Activated CD4-positive, CD25-positive, alpha-beta regulatory T cell treated with anti-CD3 and anti-CD28 coated beads, Interleukin-2, amount 50 U/mL, for 24 hours (primary cell): ENCODE data around the gene ATG7.
A peak's percentile ranks its signal among the peaks of the same experiment; 100 is the strongest.
"Not testable (repeated sequence)": the region's sequence is repeated elsewhere in the genome, so short reads cannot be mapped to it uniquely, and the experiment has no call there.

Experiments used
- ATAC-seq, 2 donors: fragments of 150-1000 bp; cut with Tn5 transposase; one replicate each; pipeline ENCODE4 v1.10.0; 2021; ENCODE audit warnings: mild to moderate bottlenecking in 1 of 2, moderate library complexity in 1 of 2

Gene ATG7

DNA sequence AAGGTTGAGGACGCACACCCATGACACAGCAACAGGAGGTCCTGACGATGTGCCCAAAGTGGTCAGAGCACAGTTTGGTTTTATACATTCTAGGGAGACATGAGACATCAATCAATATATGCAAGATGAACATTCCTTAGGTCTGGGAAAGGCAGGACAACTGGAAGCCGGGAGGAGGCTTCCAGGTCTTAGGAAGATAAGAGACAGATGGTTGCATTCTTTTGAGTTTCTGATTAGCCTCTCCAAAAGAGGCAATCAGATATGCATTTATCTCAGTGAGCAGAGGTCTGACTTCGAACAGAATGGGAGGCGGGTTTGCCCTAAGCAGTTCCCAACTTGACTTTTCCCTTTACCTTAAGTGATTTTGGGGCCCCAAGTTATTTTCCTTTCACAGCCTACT lies 16.7 kb upstream of the ATG7 start:
- not testable (repeated sequence) for ATAC-seq

DNA sequence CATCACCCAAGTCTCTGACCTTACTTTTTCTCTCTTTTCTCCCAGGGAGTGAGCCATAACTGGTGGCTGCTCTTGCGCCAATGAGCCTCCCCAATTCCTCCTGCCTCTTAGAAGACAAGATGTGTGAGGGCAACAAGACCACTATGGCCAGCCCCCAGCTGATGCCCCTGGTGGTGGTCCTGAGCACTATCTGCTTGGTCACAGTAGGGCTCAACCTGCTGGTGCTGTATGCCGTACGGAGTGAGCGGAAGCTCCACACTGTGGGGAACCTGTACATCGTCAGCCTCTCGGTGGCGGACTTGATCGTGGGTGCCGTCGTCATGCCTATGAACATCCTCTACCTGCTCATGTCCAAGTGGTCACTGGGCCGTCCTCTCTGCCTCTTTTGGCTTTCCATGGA lies 13.2 kb upstream of the ATG7 start:
- no peak for ATAC-seq

DNA sequence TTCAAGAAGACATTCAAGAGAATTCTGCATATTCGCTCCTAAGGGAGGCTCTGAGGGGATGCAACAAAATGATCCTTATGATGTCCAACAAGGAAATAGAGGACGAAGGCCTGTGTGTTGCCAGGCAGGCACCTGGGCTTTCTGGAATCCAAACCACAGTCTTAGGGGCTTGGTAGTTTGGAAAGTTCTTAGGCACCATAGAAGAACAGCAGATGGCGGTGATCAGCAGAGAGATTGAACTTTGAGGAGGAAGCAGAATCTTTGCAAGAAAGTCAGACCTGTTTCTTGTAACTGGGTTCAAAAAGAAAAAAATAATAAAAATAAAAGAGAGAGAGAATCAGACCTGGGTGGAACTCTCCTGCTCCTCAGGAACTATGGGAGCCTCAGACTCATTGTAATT lies 11.7 kb upstream of the ATG7 start:
- ATAC-seq: no peak

DNA sequence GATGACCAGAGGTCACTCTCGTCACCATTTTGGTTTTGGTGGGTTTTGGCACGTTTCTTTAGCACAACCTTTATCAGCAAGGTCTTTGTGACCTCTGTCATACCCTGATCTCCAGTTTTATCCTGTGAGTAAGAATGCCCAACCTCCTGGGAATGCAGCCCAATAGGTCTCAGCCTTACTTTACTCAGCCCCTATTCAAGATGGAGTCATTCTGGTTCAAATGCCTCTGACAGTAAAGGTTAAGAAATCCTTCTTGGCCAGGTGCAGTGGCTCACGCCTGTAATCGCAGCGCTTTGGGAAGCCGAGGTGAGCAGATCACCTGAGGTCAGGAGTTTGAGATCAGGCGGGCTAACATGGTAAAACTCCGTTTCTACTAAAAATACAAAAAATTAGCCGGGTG lies 3.2 kb upstream of the ATG7 start:
- no peak for ATAC-seq

DNA sequence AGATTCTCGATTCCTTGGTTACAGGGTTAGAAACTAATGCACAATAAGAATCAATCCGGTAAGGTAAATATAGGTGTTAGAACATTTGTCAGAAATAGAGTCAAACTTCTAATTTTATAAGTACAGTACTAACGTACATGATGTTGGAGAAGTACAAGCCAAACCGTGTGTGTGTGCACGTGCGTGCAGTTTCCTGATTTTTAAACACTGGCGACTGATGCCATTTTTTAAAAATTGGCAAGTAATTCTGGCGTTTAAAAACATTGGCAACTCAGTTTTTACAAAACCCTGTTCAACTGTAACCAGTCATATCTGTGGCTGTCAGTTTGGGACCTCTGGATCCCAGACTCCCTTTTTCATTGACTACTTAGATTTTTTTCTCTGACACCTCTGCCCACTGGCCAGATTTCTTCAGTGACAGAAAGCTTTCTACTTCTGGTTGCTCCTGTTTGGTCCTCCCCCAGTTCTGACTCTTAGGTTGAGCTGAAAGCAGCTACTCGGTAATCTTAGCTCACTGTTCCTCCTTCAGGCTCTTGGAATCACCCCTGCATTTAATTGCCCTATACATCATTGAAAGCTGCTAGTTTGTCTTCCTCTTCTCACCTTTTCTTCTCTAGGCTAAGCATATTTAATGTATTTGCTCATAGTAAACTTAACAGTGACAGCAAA lies 843 bp downstream of the ATG7 start:
- no peak for ATAC-seq

DNA sequence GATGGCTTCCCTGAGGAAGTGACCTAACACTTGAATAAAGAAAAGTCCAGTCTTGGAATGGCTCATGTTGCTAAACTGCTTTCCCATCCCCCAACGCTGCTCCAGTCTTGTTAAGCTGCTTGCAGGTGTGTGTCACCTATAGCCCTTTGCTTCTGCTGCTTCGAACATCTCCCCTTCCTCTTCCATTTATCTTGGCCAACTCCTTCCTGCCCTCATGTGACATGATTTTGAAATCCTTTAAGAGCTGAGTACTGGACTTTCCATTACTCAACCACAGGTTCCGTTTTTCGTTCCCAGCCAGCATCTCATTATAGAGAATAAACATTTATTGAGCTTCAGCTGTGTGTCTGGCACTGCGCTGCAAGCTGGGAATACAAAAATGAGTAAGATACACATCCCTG lies 1.7 kb downstream of the ATG7 start:
- no peak for ATAC-seq

DNA sequence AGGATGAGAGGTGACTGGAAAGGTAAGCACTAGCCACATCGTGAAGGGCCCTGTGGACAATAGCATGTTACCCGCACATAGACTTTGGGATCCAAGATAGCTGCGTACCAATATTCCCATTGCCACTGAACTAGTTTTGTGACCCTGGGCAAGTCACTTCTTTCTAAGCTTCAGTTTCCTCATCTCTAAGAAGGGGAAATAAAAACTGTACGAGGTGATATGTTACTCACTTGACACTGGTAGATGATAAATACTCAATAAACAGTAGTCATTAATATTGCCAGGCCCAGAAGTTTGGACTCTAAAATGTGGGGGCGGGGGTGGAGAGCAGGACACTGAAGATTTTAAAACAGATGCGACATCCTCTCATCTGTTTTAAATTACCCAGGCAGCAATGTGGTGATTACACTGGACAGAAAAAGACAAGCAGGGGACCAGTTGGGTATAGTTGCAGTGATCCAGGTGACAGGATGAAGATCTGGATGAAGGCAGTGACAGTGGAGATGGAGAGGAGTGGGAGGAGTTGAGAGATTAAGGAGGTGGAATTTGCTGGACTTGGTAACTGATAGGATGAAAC lies 2.5 kb downstream of the ATG7 start:
- no peak for ATAC-seq

DNA sequence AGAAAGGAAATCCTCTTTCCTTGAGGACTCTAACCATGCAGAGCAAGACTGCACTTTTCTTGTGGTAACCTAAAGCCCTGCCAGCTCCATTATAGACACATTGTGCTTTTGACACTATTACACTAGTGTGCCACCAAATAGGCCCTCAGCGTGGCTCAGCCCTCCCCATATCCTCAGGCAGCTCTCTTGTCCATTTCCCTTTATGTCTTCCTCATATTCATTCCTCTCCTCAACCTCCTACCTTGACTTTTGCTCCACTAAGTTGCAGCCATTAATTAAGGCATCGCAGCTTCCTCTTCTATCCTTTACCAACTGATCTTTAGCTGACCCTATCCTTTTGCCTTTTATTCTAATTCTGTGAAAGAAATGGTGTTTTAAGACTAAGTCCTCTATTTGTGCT lies 3.7 kb downstream of the ATG7 start:
- no peak for ATAC-seq

DNA sequence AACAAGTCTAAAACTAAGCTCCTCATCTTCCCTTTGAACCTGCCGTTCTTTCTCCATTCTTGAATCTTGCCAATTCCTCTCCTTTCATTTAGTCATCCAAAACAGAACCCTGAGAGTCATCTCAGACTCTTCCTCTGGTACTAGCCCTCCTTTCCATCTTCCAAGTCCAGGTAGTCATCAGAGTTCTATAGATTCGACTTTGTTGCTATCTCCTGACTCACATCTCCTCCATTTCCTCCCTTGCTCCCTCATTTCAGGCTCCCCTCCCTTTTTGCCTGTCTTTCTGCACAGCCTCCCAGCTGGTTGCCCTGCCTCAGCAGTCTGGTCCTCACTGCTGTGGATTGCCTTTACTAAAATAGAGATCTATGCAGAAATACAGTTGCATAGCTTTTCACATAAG lies 4.7 kb downstream of the ATG7 start:
- ATAC-seq: no peak

DNA sequence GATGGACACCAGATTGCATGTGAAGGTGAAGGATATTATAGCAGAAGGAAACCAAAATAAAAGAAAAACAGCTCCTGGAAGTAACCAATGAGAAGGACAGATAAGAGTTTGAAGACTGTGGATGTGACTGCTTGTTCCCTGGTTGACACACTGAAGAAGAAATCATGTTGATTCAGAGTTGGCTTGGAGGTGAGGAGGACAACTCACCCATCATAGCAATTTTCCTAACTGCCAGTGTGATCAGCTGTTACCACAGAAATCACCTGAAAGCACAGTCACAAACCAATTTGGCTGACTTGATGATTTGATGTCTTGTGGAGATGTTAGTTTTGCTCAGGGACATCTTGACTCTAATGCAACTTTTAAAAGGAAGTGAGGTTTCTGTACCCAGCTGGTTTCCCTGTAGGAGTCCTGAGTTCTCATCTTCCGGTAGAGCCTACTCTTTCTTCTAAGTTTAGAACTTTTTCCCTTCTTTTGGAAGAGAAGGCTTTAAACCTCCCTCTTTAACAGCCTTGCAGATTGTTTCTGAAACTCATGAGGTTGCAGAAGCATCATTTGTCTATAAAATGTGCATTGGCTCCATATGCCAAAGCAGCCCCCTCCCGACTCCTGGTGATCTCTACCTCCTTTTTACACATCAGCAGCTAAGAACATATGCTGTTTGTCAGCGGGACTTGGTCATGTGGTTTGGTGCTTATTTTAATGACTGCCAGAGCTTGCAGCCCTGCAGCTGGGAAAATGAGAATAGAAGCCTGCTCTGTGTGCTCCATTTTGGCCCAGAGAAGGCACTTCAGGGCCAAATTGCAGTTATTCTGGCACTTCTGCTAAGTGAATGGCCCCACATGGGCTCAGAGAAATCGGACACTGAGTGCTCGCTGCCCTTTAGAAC lies 10.3 kb downstream of the ATG7 start:
- ATAC-seq: no peak

DNA sequence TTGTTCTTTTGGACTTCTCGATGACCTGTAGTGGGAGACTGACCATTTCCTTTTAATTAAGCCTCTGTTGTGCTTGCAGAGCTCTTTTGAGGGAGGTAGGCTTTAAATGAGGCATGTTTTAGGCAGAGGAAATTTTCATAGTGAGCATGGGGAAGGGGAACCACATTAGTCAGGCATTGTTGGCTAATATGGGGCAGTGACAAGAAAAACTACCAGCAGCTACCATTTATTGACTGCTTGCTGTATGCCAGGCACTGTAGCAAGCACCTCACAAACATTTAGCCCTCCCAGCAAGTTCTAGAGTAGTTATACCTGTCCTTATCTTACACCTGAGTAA lies 10.9 kb downstream of the ATG7 start:
- ATAC-seq: no peak

DNA sequence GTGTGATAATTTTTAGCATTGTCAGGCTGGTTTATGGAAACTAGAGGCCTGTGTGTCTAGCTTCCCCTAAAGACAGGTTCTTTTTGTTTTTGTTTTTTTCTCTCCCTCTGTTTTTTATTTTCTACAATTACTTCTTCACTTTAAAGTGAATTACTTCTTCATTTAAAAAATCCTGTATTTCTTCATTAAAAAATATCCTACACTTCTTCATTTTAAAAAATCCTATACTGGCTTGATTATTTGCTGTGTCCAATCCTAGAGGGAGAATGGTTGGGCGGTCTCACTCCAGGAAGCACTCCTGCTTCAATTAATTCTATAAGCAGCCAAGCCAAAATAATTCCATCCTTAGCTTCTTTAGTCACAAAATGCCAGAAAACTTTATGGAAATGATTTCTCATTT lies 11.8 kb downstream of the ATG7 start:
- no peak for ATAC-seq

DNA sequence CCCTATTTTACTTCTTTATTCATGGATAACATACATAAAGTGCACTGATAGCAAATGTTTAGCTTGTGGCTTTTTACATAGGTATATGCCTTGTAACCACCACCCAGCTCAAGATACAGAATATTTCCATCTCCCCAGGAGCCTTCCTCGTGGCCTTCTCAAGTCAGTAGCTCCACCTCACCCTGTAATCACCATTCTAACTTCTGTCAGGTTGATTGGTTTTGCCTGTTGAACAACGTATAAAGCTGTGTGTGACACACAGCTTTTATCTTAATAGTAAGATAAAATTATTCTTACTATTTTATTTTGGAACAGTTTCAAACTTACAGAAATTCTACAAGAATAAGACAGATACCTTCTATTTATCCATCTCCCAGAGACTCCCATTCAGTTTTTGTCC lies 13.3 kb downstream of the ATG7 start:
- no peak for ATAC-seq

DNA sequence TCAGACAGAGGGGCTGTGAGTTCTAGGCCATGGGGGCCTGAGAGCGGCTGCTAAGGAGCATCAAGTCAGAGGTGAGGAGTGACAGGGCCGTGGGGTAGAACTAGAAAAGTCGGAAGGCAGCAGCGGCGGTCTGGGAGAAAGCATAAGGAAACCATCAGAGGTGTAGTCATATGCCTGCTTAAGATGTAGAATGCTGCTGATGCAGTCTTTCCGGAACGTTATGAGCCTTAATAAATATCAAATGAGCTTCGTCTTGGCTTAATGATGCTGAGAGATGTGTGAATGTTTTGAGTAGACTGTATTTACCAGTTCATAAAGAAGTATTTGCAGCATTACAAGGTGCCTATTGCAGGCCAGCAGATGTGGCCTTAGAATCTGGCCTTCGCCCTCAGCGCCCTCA lies 15.2 kb downstream of the ATG7 start:
- ATAC-seq: no peak

DNA sequence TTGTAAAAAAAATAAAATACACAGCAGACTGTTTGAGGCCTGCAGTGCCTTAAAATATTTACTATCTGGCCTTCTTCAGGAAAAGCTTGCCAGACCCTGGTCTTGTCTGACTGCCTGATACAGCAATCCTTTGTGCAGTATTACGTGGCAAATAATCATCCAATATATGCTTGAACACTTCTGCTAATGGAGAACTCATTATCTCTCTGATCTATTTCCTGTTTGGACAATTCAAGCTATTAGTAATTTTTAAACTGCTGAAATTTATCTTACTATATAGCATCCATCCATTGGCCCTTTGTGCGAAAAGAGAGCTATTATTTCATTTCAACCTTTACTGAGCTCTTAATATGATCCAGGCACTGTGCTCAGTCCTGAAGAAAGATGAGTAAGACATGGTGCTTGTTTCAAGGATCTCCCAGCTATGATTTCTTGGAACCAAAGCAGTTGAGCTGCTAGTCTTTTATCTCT lies 15.9 kb downstream of the ATG7 start:
- no peak for ATAC-seq

DNA sequence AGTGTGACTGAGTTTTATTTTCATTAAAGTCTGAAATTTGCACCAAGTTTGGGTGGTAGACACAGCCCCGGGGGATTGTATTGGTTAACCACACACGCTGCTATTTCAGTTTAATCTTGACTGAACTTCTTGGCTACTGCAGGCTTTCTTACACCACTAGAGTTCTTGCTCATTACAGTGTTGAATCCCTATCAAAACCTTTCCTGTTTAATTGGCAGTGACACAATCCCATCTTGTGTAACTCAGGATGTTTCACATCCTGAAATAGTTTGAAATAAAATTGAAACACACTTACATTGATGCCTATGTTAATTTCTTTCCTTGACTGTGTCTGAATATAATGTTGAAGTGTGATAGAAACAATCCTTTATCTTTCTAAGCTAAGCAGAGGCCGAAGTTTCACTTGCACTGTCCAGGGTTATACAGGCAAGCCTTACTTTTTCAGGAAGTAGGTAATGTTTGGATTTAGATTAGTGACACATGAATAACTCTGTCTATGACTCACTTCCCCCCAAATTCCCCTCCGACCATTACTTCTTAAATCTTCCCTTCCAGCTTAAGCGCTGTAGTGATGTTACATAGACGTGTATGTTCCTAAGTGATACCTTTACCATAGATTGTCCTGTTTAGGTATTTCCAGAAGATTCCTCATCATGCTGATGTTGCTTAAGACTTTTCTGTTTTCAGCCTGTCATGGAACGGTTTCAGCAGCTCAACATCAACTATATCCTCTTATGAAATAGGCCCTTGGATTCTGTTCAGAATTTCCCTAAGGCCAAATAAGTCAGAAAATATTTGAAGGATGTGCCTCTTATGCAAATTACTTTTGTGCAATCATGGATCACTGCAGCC lies 16.8 kb downstream of the ATG7 start:
- peak; percentile 51 for ATAC-seq

DNA sequence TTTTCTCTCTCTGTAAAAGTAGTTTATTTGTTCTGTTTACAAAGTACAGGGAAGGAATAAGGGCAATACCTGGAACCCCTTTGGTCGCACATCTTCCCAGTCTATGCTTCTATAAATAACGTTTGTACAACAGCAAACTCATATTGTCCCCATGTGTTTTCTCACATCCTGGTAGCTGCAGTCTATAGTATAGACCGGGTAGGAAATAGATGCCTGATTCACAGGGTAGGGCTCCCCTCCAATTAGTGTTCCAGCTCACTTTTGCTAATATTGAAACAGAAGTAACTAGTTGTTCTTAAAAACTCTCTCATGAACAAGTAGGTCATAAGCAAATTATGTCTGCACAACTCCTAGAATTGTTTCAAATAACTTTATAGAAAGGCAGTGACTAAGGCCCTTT lies 17.7 kb downstream of the ATG7 start:
- peak in 1 of 2 donors; percentile 30 for ATAC-seq

DNA sequence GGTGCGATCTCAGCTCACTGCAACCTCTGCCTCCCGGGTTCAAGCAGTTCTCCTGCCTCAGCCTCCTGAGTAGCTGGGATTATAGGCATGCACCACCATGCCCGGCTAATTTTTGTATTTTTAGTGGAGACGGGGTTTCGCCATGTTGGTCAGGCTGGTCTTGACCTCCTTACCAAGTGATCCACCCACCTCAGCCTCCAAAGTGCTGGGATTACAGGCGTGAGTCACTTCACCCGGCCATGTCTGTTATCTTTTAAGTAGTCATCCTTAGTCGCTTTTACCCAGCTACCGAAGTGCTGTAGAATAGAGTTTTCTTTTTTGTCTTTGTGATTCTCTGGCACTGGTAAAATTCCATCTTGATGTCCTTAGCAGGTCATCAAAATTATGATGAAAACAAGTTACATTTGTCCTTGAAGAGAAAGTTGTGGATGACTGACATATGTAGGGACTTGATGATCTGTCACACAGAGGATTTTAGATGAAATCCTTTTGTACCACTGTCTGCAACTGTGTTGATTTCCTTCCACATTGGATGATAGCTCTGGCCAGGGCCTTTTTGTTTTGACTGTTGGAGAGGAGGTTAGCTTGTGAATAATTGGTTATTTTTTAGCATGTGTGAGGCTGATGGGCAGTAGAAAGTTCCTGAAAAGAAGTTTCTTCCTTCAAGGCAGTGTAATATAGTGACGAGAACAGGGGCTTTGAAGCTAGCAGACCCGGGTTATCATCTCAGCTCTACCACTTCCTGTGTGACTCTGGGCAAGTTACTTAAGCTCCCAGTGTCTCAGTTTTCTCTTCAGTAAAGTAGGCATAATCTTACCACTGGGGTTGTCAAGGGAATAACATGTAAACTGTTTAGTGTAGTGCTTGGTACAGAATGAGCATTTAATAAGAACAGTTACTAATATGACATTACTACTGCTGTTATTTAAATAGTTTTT lies 18.8 kb downstream of the ATG7 start:
- peak; percentile 74 to 79 for ATAC-seq

DNA sequence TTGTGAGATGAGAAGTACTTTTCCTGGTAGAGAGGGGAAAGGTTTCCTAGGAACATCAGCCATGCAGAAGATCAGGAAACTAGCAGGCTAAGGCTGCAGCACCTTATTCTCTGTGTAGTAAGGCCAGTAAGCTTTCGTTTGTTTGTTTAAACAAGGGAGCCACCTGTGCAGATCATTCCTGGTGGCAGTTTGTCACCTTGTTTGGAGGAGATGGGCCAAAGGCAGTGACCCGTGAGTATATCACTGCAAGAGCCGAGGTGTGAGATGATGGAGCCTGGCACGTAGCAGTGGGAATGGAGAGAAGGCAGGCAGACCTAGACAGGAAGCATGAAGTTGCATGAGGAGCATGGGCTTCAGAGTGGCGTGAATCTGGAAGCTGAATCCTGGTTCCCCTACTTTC lies 19.6 kb downstream of the ATG7 start:
- ATAC-seq: no peak

DNA sequence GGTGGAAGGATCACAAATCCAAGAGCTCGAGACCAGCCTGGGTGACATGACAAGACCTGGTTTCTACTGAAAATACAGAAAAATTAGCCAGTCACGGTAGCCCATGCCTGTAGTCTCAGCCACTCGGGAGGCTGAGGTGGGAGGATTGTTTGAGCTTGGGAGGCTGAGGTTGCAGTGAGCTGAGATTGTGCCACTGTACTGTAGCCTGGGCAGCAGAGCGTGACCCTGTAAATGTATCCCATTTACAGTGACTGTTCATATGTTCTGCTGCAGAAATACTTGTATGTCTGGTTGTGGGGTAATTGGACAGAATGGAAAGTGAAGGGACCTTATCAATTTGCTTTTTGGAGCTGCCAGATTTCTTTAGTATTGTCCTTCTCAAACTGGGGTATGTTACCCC lies 24.9 kb downstream of the ATG7 start:
- no peak for ATAC-seq

DNA sequence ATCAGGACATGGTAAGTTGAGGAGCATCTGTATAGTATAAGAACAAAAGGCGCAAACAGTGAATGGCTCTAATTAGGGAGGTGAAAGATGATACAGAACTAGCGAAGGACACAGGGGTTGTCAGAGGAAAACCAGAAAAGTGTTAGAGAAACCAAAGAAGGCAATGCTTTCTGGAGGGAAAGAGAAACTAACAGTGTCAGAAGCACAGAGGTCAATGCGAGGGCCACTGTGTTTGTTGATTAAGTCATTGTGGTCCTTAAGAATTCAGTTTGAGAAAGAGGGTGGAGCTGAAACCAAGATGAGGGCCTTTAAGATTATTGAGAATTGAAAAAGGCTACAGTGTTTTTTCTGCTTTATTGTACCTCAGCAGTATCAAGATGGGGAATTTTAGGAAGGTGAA lies 28.8 kb downstream of the ATG7 start:
- peak; percentile 56 for ATAC-seq

DNA sequence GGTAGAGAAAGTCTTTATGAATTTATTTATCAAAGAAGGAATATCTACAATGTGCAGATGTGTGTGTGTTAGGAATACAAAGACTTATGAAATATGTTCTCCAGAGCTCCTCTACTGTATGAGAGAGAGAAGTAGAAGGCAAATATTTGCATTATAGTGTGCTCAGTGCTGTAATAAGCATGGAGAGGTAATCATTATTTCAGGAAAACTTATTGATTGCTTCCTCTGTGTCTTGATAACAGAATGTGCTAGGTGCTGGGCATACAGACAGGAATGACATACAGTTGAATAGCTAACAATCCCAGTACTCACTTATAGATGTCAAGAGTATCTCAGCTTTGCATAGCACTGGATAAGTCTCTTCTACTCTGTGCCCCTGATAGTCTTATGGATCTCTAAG lies 30.2 kb downstream of the ATG7 start:
- ATAC-seq: no peak
